Pulmonary artery endothelial cell (primary cell): ENCODE measurements around the gene REEP2. TPM values are rescaled to one million over a fixed set of nuclear protein-coding genes. Genes with fewer than 3 reads are reported as not detected.
"Not testable (repeated sequence)": the region's sequence is repeated elsewhere in the genome, so short reads cannot be mapped to it uniquely, and the experiment has no call there.

ENCODE experiments used
- DNase-seq: peaks from one replicate; pipeline ENCODE4 v3.0.0-alpha.2; 2011; ENCODE audit warnings: low read depth, low spot score
- total RNA-seq: library from RNA; depleted of rRNA; stranded (reverse); fragments of >200 nt; gene quantifications from 2 replicates; pipeline ENCODE4 v1.2.3, GENCODE V29; 2014

The REEP2 gene, protein sequence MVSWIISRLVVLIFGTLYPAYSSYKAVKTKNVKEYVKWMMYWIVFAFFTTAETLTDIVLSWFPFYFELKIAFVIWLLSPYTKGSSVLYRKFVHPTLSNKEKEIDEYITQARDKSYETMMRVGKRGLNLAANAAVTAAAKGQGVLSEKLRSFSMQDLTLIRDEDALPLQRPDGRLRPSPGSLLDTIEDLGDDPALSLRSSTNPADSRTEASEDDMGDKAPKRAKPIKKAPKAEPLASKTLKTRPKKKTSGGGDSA
- 2.0 and 4.2 TPM in 2 replicates for total RNA-seq

DNA sequence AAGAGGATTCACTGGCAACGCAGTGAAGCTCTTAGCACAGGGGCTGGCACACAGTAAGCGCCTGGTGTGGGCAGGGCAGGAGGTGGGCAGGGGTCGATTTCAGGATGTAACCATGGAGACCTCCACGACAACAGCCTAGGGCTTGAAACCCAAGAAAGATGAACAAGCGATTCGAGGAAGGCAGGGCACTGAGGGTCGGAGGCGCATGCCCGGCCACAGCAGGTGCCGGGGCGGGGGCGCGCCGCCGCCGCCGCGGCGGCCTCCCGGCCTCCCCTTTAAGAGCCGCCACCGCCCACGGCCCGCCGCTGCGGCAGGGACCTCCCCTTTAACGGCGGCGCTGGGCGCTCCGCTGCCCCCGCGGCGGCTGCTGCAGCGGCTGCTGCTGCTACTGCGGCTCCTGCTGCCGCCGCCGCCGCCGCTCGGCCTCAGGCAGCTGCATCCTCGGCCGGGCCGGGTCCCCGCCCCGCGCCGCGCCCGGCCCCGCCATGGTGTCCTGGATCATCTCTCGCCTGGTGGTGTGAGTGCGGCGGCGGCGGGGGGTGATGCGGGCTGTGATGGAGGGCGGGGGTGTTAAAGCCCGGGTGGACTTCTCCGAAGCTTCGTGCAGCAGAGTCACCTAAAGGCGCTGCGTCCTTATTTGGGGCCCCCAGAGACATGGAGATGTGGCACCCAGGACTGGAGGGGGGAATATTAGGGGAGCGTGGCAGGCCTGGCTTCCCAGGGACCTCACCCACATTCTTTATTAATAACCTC is at the start of gene REEP2:
TSS of gene REEP2 (plus strand) at position 334 of the 753 bp plus-strand sequence. CDS start at position 486, 152 bp downstream.
- no peak for DNase-seq

DNA sequence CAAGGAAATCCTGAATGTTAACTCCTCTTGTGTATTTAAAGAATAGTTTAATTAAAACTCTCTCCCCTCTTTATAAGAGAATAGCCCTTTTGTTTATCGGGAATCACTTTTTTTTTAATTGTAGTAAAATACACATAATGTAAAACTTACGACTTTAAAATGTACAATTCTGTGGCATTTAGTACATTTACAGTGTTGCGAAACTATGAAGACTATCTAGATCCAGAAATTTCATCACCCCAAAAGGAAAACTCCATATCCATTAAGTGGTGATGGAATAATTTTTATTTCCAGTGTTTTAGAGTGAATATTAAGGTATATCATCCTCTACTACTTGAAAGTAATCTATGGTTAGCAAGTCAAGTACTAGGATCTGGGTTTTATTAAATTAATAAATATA is 49.5 kb upstream of the REEP2 start:
- no peak for DNase-seq

DNA sequence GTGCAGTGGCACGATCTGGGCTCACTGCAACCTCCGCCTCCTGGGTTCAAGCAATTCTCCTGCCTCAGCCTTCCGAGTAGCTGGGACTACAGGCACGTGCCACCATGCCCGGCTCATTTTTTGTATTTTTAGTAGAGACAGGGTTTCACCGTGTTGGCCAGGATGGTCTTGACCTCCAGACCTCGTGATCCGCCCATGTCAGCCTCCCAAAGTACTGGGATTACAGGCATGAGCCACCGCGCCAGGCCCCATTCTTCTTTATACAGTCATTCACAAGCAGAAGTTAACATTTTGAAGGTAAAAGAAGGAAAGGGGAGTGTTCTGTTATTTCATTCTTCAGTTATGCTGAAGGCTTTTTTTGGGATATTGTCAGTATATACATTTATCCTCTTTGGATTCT is 48.9 kb upstream of the REEP2 start:
- not testable (repeated sequence) for DNase-seq

DNA sequence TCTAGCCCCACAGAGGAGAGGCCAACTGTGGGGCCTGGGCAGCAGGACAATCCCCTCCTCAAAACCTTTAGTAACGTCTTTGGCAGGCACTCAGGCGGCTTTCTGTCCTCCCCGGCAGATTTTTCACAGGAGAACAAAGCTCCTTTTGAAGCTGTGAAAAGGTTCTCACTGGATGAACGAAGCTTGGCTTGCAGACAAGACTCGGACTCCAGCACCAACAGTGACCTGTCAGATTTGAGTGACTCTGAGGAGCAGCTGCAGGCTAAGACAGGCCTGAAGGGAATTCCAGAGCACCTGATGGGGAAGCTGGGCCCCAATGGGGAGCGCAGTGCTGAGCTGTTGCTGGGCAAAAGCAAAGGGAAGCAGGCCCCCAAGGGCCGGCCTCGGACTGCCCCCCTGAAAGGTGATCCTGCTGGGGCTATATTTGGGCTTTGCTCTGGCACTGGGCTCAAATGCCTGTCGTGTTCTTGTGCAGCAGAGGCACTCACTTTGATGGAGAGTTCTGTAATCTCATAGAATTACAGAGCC is 46.9 kb upstream of the REEP2 start:
- DNase-seq, result no peak

DNA sequence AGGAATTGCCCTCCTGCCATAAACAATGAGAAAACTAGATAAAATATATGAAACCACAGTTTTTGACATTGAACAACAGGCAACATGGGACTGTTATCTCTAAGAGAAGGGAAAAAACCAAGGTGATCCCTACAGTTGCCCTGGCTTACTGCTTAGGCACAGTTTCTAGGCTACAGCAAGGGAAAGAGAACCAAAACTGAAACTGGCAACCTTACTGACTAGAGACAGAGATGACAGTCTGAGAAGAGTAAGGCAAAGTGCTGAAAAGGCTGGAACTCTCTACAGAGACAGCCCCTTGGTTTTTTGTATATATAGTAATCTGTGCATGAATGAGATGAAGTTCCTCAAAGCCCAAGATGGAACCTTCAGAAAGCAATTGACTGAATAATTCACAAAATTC is 36.2 kb upstream of the REEP2 start:
- DNase-seq, result no peak

DNA sequence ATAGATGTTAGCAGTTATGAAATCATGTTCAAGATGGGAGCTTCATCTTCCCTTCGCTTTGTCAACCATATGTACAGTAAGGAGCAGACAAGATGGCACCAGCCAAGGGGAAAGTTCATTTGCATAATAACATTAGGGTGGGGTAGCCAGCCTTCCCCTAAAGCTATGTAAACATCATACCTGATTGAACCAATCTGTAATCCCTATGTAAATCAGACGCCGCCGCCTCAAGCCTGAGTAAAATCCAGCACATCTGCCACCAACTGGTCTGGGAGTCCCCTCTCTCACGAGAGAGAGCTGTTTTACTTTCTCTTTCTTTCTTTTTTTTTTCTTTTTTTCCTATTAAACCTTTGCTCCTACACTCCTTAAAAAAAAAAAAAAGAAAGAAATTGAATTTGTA is 30.8 kb upstream of the REEP2 start:
- no peak for DNase-seq

DNA sequence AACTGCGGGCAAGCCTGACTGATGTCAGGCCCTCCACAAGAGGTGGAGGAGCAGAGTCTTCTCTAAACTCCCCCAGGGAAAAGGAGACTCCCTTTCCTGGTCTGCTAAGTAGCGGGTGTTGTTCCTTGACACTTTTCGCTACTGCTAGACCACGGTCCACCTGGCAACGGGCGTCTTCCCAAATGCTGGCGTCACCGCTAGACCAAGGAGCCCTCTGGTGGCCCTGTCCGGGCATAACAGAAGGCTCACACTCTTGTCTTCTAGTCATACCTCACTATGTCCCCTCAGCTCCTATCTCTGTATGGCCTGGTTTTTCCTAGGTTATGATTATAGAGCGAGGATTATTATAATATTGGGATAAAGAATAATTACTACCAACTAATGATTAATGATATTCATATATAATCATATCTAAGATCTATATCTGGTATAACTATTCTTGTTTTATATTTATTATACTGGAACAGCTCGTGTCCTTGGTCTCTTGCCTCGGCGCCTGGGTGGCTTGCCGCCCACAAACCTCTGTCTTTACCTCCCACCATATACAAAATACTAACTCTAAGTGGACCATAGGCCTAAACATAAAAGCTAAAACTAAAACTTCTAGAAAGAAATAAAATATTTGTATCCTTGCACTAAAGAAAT is 27.7 kb upstream of the REEP2 start:
- not testable (repeated sequence) for DNase-seq

DNA sequence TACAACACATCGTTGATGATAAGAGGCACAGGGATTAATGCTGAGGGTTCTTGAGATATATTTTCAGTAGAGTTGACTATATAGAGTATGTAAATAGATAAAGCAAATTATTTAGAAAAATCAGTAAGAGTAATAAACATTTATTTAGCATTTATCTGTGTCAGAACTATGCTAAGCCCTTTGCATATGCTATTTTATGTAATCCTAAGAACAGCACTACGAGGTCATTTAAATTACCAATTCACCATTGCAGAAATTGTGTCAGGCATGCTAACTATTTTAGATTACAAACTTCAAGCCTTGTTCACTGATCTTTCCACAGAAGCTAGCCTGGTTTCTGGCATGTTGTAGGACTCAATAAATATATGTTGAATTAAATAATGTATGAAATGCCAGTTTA is 20.4 kb upstream of the REEP2 start:
- DNase-seq, result no peak

DNA sequence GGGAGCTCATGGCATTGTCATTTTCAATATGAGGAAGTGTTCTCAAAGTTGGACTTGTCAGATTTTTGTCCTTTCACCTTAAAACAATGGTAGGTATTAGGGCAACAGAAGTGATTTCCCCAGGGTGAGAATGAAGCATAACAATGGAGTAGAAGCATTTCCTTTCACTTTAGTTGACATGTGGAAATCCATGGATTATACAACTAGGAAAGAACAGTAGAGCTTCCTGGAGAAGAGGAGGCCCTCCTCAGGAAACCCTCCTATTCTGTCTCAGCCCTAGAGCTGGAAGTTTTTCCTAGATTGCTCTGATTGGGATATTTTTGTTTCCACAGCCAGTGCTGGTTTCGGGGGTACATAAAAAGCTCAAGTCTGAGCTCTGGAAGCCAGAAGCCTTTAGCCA is 13.8 kb upstream of the REEP2 start:
- no peak for DNase-seq

DNA sequence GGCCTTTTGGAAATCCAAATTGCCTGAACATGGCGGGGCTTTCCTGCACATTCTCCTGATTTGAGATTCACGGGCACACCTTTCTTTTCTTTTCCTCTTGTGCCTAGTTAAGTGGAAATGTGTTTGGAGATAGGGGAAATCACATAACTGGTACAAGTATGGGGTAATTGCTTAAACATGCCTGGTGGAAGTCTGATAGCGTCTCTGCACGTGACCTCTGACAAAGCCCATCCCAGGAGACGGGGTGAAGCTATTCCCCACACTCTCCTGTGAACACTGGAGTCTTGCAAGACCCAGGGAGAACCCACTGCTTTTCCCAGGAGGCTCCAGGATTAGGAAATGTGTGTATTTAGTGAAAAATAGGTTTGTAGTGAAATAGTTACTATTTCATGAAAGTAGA is 2.9 kb upstream of the REEP2 start:
- DNase-seq, result no peak

DNA sequence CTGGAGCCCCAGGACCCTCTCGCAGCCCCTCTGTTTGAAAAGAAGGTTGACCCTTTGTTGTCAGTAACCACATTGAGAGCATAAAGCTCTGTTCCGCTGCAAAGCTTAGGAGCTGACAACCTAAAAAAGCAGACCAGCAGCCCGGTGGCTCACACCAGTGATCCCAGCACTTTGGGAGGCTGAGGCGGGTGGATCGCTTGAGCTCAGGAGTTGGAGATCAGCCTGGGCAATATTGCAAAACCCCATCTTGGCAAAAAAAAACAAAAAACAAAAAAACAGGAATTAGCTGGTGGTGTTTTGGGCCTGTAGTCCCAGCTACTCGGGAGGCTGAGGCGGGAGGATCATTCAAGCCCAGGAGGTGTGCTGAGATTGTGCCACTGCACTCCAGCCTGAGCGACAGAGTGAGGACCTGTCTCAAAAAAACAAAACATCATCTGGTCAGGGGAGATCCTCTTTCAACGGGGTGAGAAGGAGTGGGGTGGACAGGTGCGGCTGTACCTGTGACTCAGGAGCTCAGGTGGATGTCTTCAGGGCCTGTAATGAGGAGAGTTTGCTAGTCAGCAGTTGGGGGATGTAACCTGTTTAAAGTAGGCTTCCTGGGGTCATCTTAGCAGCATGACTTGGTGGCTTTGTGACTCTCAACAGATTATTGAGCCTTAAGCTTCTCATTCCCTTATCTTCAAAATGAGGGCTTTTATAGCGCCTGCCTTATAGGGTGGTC is 694 bp upstream of the REEP2 start:
- DNase-seq, result no peak

DNA sequence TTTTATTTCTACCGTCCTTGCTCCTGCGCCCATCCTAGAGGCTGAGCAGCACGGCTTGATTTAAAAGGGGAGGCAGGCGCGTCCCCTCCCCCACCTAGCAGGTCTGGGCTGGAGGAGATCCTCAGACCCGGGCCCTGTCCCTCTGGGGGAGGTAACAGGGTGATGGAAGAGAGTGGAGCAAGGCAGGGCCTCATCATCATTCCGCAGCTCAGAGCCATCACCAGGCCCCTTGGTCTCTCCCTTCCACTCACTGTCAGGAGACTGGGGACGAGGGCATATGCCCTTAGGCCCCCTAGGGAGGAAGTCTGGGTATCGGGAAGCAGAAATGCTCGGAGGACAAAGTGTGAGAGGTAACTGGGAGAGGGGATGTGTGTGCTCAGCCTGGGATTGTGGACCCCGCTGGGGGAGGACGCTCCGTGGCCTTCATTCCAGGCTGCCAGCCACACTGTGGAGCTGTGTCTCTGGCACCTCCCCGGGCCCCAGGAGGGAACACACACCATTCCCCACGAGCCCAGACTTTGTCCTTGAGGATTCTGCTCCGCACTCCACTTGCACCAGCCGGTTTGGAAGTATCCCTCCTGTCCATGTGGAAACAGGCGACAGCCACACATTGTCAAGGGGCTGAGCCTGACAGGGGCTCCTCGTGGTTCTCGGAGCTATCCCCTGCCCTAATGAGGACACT is 761 bp downstream of the REEP2 start:
- no peak for DNase-seq

DNA sequence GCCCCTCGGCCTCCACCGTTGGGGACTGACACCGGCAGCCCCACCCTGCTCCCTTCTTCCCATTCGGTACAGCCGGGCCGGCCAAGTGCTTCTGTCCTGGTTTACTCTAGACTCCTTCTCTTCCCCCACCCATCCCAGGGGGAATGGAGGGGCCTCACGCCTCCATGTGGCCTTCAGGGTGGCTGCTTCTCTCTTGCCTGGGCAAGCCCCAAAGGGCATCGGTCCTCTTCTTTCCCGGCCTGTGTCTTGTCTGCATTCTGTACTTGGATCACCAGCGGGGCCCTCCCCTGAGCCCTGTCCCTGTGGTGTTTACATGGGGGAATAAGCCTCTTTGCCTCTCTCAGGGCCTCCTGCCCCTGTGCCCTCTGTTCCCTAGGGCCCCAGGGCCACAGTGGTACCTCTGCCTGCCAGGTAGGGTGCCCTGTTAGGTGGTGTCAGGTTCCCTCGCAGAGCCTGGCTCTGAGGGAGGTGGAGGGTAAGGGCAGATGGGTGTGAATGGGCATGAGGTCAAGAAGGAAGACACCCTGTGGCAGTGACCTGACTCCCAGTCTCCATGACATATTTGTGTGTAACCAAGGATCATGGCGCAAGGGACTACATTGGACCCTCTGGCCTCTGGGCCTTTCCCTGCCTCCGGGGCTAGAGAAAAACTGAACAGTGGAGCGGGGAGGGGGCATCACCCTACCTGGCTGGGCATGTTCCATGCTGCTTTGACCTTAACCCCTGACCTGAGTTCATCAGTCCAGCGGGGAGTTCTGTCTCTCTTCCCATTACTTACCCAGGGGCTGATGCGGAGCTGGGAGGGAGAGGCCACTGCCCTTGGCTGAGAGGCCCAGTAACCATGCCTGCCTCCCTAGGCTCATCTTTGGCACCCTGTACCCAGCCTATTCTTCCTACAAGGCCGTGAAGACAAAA is 1.6 kb downstream of the REEP2 start:
- DNase-seq, result no peak

DNA sequence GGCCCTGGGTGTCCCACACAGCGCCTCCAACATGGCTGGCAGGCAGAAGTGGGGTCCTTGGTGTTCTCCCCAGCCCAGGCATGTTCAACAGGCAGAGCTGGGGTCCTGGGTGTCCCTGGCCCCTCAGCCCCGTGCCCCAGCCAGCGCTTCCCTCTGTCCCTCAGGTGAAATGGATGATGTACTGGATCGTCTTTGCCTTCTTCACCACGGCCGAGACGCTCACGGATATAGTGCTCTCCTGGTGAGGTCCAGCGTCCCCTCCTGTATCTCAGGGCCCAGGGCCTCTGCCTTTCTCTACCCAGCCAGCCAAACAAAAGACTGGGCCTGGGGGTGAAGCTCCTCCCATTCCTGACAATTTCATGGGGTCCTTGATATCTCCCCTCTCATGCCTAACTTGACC is 2.4 kb downstream of the REEP2 start:
- no peak for DNase-seq

DNA sequence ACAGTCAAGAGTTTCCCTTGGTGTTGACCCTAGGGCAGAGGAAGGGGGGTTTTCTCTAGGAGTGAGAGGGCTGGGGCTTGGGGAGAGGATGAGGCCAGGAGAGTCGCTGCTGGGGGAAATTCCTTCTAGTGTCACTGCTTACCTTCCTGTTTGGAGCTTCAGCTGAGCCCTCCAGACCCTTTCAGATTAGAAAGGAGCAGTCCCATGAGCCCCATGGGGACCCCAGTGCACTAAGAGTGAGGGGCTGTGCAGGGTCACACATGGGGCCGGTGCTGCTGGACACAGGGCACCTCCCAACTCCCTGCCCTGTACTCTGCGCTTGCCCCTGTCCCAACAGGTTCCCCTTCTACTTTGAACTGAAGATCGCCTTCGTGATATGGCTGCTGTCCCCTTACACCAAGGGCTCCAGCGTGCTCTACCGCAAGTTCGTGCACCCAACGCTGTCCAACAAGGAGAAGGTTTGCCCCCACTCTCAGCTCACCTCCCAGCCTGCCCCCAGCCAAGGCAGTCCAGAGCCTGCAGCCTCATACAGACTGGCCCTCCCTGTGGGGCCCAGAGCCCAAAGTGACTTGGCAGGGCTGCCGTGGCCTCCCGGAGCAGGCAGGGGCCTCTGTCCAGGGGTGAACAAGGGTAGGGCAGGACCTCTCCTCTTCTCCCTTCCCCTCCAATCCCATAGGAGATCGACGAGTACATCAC is 5.4 kb downstream of the REEP2 start:
- DNase-seq, result no peak

DNA sequence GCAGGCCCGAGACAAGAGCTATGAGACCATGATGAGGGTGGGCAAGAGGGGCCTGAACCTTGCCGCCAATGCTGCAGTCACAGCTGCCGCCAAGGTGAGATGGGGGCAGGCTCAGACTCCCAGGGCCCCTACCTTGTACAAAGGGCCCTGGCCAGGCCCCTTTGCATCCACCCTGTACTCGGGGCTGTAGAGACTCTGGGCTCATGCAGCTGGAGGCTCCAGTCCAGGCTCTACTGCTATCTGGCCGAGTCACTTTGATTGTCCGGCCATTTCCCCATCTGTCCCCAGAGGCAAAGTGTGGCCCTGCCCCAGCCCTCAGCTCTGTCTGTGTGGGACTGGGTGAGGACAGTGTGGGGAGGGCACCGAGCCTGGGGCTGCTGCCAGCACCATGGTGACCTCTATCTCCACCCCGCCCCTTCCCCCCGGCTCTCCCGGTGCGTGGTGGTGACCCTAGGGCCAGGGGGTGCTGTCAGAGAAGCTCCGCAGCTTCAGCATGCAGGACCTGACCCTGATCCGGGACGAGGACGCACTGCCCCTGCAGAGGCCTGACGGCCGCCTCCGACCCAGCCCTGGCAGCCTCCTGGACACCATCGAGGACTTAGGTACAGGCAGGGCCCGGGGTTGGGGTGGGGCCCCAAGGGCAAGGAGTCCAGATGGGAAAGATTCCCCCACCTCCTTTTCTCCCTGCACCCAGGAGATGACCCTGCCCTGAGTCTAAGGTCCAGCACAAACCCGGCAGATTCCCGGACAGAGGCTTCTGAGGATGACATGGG is 6.1 kb downstream of the REEP2 start:
- DNase-seq, result no peak

DNA sequence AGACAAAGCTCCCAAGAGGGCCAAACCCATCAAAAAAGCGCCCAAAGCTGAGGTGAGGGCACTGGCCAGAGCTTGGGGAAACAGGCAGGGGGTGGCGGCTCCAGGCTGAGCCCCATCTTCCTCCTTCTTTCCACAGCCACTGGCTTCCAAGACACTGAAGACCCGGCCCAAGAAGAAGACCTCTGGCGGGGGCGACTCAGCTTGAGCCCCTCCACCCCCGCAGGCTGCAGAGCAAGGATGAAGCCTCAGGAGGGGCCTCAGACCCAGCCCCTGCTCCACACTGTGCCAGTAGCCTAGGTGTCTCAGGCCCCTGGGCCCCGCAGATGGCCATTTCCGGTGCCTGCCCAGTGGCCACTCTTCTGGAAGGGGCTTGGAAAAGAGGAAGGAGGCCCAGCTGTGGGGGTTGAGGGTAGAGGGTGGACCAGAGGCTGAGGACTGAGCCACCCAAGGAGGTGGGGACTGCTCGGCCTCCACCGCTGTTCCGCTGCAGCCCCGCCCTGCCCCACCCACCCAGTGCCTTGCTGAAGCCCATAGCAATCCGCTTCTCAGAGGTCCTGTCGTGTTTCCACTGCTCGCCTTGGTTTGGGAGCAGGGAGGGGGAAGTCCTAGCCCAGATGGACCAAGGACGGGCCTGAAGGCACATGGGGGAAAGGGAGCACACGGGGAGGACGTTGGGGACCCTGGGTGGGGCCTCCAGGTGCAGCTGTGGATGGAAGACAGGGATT is 6.9 kb downstream of the REEP2 start:
- no peak for DNase-seq

DNA sequence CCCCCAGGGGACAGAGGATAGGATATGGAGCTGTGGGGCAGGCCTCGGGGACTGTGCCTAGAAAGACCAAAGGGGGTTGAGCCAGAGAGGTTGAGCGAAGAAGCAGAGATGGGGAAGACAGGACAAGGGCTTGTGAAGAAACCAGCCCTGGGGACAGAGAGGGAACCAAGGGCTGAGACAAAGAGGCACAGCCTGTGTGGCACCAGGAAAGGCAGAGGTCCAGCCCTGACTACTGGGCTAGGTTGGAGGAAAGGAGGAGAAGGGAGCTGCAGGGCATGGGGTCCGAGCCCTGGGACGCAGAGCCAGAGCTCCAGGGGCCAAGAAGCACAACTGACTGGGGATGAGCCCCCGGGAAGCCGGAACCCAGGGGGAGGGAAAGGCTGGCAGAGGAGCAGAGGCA is 9.2 kb downstream of the REEP2 start:
- DNase-seq, result no peak
